Muscle layer of colon (tissue), 2 donors: Measurements from ENCODE around the gene CDYL2.
"Not testable (repeated sequence)": the region's sequence is repeated elsewhere in the genome, so short reads cannot be mapped to it uniquely, and the experiment has no call there.

ENCODE experiments used
- H3K27ac ChIP-seq: one replicate; pipeline ENCODE4 v1.7.0; 2013; ENCODE audit warnings: low read depth, mild to moderate bottlenecking, low read length, moderate library complexity
- H3K27me3 ChIP-seq, 2 donors: one replicate each; pipeline ENCODE4 v1.7.0; 2013; ENCODE audit warnings: low read length in 2 of 2, mild to moderate bottlenecking in 2 of 2; ENCODE audit not compliant: insufficient read depth in 2 of 2, control insufficient read depth in 1 of 2
- H3K36me3 ChIP-seq: one replicate; pipeline ENCODE4 v1.7.0; 2013; ENCODE audit warnings: mild to moderate bottlenecking, low read length; ENCODE audit not compliant: insufficient read depth
- H3K4me1 ChIP-seq: one replicate; pipeline ENCODE4 v1.7.0; 2013; ENCODE audit warnings: mild to moderate bottlenecking, low read length; ENCODE audit not compliant: insufficient read depth
- H3K4me3 ChIP-seq, 2 donors: one replicate each; pipeline ENCODE4 v1.7.0; 2013; ENCODE audit warnings: low read length in 2 of 2, low read depth in 1 of 2, mild to moderate bottlenecking in 1 of 2, moderate library complexity in 1 of 2
- H3K9ac ChIP-seq: one replicate; pipeline ENCODE4 v1.7.0; 2013; ENCODE audit warnings: low read length
- H3K9me3 ChIP-seq: one replicate; pipeline ENCODE4 v1.7.0; 2013; ENCODE audit warnings: mild to moderate bottlenecking, low read length
- donor health status: abdominal sarcoma.
- donor health status: Adenocarcinoma of cecum.

The CDYL2 gene

DNA sequence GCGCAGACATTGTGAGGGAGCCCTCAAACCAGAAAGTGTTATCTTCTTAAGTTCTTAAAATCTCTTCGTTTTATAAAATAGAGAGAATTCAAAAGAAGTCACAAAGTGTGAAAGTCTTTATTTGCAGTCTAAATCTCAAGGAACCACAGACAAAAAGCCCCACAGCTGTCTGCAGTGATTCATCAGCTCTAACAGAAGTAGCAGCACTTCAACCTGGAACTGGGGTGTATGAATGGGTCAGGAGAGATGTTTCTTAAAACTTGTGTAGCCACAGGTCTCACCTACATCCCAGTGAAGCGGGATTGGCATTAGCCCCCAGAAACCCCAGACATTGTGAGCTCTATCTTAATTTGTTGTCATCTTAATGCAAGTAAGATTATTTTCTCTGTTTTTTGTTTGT lies 61.1 kb downstream of the CDYL2 start:
- H3K36me3 ChIP-seq: no peaks in the 10 kb centered on the region
- no peaks in the 10 kb centered on the region for H3K9me3 ChIP-seq
- H3K9ac ChIP-seq: no peak overlapping the region
- H3K4me1 ChIP-seq: no peaks in the 10 kb centered on the region
- H3K27ac ChIP-seq: no peak overlapping the region
- no peak overlapping the region for H3K4me3 ChIP-seq
- no peaks in the 10 kb centered on the region for H3K27me3 ChIP-seq

DNA sequence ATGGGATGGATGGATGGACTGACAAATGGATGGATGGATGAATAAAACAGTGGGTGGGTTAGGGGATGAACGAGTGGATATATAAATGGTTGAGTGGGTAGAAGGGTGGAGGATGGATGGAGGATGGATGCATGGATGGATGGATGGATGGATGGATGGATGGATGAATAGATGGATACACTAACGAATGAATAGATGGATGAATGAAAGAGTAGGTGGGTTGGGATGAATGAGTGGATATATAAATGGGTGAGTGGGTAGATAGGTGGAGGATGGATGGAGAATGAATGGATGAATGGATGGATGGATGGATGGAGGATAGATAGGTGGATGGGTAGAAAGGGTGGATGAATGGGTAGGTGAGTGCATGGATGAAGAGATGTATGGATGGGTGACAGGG lies 62.1 kb downstream of the CDYL2 start:
- Histone ChIP-seq H3K4me1 (no peaks in the 10 kb centered on the region), H3K9ac (no peak overlapping the region), H3K36me3 (no peaks in the 10 kb centered on the region), H3K9me3 (no peaks in the 10 kb centered on the region), H3K4me3 (no peak overlapping the region), H3K27me3 (no peaks in the 10 kb centered on the region), H3K27ac (no peak overlapping the region)

DNA sequence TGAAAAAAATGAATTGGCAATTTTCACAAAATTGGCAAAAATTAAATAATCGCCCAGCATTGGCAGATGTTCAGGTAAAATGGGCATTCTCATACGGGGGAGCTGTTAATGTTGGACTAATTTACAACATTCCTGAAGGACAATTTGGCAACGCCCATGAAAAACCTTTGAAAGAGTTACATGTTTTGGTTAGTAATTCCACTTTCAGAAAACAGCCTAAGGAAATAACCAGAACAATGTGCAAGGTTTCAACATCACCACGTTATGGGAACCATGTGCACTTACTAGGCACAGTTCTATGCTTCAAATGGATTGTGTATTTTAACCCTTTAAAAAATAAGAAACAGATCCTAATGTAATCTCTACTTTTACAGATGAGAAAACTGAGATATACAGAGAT lies 62.7 kb downstream of the CDYL2 start:
- Histone ChIP-seq H3K36me3 (no peaks in the 10 kb centered on the region), H3K27ac (no peak overlapping the region), H3K4me3 (no peak overlapping the region), H3K9ac (no peak overlapping the region), H3K4me1 (no peaks in the 10 kb centered on the region), H3K9me3 (no peaks in the 10 kb centered on the region), H3K27me3 (no peaks in the 10 kb centered on the region)

DNA sequence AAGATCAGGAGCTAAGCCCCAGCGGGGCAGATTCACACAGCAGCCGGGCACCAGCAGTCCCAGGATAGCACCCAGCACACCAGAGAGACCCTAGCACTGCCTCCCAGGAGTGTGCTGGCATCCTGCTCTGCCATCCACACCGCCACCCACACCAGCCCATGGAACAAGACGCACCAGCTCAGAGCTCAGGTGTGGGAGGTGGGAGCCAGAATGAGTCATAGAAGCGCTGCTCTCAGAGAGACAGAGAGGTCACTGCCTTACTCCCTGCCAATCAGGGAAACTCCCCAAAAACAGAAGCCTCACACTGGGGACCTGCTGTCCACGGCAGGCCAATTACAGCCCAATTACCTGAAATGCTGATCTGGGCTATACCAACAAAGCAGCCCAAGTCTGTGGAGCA lies 64.9 kb downstream of the CDYL2 start:
- Histone ChIP-seq H3K27me3 (no peaks in the 10 kb centered on the region), H3K4me3 (no peak overlapping the region), H3K36me3 (no peaks in the 10 kb centered on the region), H3K9me3 (no peaks in the 10 kb centered on the region), H3K9ac (no peak overlapping the region), H3K27ac (no peak overlapping the region), H3K4me1 (no peaks in the 10 kb centered on the region)

DNA sequence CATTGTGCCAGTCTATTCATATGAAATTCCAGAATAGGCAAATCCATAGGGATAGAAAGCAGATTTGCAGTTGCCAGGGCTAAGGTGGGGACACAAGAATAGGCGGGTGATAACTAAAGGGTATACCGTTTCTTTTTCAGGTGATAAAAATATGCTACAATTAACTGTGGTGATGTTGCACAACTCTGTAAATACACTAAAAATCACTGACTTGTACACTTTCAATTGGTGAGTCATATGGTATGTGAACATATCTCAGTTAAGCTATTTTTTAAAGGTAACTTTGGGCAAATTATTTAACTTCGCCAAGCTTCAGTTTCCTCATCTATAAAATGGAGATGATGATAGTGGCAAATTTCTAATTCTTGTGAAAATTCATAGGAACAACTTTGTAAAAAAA lies 65.9 kb downstream of the CDYL2 start:
- Histone ChIP-seq H3K4me1 (no peaks in the 10 kb centered on the region), H3K36me3 (no peaks in the 10 kb centered on the region), H3K9me3 (no peaks in the 10 kb centered on the region), H3K27me3 (no peaks in the 10 kb centered on the region), H3K4me3 (no peak overlapping the region), H3K9ac (no peak overlapping the region), H3K27ac (no peak overlapping the region)

DNA sequence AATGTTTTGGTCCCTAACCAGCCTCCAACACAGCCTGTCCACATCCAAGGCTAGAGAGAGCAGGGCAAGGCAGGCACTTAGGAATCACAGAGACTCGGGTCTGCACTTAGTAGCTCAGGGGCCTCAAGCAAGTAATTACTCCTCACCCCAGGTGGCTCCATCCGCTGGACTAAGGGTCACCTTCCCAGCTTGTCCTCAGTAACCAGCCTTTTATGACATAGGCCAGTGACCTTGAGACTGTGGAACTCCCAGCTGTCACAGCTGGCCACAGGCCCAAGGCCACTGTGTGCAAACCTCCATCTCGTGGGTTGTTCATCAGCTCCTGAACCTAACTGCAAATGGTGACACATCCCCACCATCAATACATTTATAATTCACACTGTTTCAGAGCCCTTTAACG lies 68.6 kb downstream of the CDYL2 start:
- Histone ChIP-seq H3K9ac (no peak overlapping the region), H3K27me3 (no peaks in the 10 kb centered on the region), H3K36me3 (no peaks in the 10 kb centered on the region), H3K4me1 (no peaks in the 10 kb centered on the region), H3K27ac (no peak overlapping the region), H3K9me3 (no peaks in the 10 kb centered on the region), H3K4me3 (no peak overlapping the region)

DNA sequence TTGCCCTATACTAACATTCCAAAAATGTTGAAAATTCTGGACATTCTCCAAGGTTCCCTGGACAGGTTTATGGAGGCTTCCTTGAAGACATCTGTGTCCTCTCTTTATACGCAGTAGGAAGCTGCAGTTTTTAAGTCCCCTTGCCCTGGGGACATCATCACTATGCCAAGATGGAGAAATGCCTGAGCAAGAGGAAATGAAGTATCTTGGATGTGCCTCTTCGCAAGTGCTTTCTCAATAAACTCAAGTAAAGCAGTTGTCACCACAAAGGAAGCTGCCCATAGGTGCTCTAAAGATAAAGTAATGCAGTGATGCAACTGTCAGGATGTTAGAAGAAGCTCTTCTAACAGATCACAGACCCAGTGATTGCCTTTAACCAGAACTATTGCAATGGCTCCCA lies 71.0 kb downstream of the CDYL2 start:
- Histone ChIP-seq H3K27me3 (no peaks in the 10 kb centered on the region), H3K36me3 (no peaks in the 10 kb centered on the region), H3K9ac (no peak overlapping the region), H3K9me3 (no peaks in the 10 kb centered on the region), H3K27ac (no peak overlapping the region), H3K4me1 (no peaks in the 10 kb centered on the region), H3K4me3 (no peak overlapping the region)

DNA sequence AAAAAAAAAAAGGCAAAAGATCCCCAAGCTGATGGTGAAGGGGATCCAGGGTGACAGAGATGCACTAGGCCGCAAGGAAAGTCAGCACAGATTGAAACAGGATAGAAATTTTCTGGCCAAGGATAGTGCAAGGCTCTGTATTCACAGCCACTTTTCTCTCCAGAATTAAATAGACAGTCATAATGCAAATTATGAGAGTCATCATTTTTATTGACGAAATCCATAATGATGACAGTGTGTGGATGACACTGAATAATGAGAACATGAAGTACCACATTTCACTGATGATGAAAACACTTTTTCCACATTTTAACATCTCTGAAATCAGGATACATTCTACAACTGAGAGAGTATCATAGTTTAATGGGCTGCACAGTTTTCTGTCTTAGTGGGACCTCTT lies 72.5 kb downstream of the CDYL2 start:
- Histone ChIP-seq H3K4me1 (no peaks in the 10 kb centered on the region), H3K4me3 (no peak overlapping the region), H3K9me3 (no peaks in the 10 kb centered on the region), H3K9ac (no peak overlapping the region), H3K27me3 (no peaks in the 10 kb centered on the region), H3K36me3 (no peaks in the 10 kb centered on the region), H3K27ac (no peak overlapping the region)

DNA sequence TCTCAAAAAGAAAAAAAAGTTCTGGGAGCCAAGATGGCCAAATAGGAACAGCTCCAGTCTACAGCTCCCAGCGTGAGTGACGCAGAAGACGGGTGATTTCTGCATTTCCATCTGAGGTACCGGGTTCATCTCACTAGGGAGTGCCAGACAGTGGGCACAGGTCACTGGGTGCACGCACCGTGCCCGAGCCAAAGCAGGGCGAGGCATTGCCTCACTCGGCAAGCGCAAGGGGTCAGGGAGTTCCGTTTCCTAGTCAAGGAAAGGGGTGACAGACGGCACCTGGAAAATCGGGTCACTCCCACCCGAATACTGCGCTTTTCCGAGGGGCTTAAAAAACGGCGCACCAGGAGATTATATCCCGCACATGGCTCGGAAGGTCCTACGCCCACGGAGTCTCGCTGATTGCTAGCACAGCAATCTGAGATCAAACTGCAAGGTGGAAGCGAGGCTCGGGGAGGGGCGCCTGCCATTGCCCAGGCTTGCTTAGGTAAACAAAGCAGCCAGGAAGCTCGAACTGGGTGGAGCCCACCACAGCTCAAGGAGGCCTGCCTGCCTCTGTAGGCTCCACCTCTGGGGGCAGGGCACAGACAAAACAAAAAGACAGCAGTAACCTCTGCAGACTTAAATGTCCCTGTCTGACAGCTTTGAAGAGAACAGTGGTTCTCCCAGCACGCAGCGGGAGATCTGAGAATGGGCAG lies 77.2 kb downstream of the CDYL2 start:
- not testable (repeated sequence) for H3K36me3 ChIP-seq, H3K4me3 ChIP-seq, H3K9me3 ChIP-seq, H3K27me3 ChIP-seq, H3K4me1 ChIP-seq, H3K9ac ChIP-seq, H3K27ac ChIP-seq

DNA sequence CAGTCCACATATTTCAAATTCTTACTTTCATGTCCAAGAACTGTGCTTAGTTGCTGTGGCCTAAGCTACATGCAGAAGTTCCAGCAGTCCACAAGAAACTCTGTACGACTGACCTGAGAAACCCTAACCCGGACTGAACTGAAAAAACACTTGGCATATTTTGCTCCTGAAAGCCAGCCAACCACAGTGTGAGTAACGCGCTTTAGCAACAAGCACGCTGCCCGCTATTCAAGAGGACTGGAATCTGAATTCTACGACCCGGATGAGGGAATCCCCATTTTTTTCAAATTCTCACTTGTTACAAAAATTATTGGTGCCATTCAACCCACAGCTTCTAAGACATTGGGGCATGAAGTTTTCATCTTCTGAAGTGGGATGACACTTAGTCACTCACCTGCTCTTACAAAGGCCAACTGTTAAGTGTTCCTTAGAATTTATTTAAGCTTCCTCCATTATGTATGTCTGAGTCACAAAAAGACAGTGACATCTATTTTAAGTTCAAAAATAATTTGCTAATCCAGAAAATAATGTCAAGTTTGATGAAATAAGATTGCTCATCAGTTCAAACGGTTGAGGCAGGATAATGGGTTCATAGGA lies 78.7 kb downstream of the CDYL2 start:
- H3K4me3 ChIP-seq: no peak overlapping the region
- no peaks in the 10 kb centered on the region for H3K27me3 ChIP-seq
- no peaks in the 10 kb centered on the region for H3K4me1 ChIP-seq
- no peak overlapping the region for H3K9ac ChIP-seq
- peaks cover 4% of the 10 kb centered on the region for H3K9me3 ChIP-seq
- H3K36me3 ChIP-seq: no peaks in the 10 kb centered on the region
- no peak overlapping the region for H3K27ac ChIP-seq

DNA sequence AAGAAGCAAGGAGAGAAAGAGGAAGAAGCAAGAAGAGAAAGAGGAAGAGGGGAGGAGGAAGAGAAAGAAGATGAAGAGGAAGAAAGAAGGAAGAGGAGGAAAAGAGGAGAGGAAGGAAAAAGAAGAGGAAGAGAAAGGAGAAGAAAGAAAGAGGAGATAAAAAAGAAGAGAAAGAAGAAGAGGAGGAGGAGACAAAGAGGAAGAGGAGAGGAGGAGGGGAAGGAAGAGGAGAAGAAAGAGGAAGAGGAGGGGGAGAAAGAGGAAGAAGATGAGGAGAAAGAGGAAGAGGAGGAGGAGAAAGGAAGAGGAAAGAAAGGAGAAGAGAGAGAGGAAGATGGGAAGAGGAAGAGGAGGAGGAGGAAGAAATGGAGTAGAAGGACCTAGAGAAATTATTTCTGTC lies 80.4 kb downstream of the CDYL2 start:
- Histone ChIP-seq H3K4me1 (no peaks in the 10 kb centered on the region), H3K27ac (no peak overlapping the region), H3K9me3 (peaks cover 4% of the 10 kb centered on the region), H3K36me3 (no peaks in the 10 kb centered on the region), H3K9ac (no peak overlapping the region), H3K27me3 (no peaks in the 10 kb centered on the region), H3K4me3 (no peak overlapping the region)

DNA sequence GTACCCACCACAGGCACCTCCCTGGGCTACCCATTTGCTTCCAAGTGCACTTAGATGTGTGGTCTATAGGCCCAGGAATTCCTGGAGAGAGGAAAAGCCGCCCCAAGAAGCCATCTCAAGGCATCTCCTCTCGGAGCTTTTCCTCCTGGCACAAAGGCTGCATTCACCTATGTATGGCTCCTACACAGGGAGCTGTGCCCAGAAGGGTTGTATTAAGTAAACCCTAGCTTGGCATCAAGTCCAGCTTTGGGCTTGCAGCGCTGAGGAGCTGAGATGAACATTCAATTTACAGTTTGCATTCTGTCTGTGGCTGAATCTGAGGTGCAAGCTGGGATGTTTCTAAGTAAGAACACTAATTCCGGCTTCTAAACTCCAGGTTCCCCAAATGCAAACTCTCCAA lies 81.3 kb downstream of the CDYL2 start:
- H3K36me3 ChIP-seq: no peaks in the 10 kb centered on the region
- no peak overlapping the region for H3K27ac ChIP-seq

More for the DNA sequence above, 81.3 kb downstream of the CDYL2 start:
- Histone ChIP-seq H3K9ac (no peak overlapping the region), H3K4me1 (no peaks in the 10 kb centered on the region), H3K4me3 (no peak overlapping the region), H3K27me3 (no peaks in the 10 kb centered on the region), H3K9me3 (peaks cover 4% of the 10 kb centered on the region)
